IMR-90 (cell line): ENCODE results near the gene UNC93A. TPM values are rescaled to one million over a fixed set of nuclear protein-coding genes. Genes with fewer than 3 reads are reported as not detected.

Source experiments
- ATAC-seq: fragments of 200-7000 bp; cut with Tn5 transposase; 2 replicates; pipeline ENCODE4 v1.9.1; 2020; ENCODE audit warnings: low read depth, mild to moderate bottlenecking, moderate library complexity
- BruUV-seq: library from RNA; stranded (reverse); fragments of 400-500 nt; replicated peaks from 2 replicates; lab custom pipeline; 2021; lab: Mats Ljungman, UMichigan
- CTCF ChIA-PET: fragments of 300-600 bp; formaldehyde crosslinking; extraction: SDS; loops from one replicate; lab custom pipeline; 2021; ENCODE audit warnings: antibody characterized with exemption; lab: Yijun Ruan, JAX
- POLR2A ChIA-PET: fragments of 300-600 bp; sonication (Branson Sonifier 250); formaldehyde crosslinking; loops from one replicate; lab custom pipeline; 2022; ENCODE audit warnings: antibody characterized with exemption; ENCODE audit not compliant: unreplicated experiment; lab: Charles Lee
- DNase-seq: peaks from one replicate; pipeline ENCODE4 v3.0.0; 2013
- H2AFZ ChIP-seq: replicated peaks from 2 replicates; pipeline ENCODE3; 2013; ENCODE audit warnings: low read length, mild to moderate bottlenecking; ENCODE audit not compliant: poor library complexity
- H2AK5ac ChIP-seq: 2 replicates; pipeline ENCODE4 v1.6.1; 2013; ENCODE audit warnings: low read depth, low read length, inconsistent platforms
- H2AK9ac ChIP-seq: replicated peaks from 2 replicates; pipeline ENCODE3; 2013; ENCODE audit warnings: mild to moderate bottlenecking, low read depth, low read length, moderate library complexity; ENCODE audit not compliant: poor library complexity
- H2BK120ac ChIP-seq: 2 replicates; pipeline ENCODE4 v1.6.1; 2013; ENCODE audit warnings: low read depth, low read length, inconsistent platforms
- H2BK15ac ChIP-seq: 3 replicates; pipeline ENCODE4 v1.6.1; 2013; ENCODE audit warnings: low read depth, low read length, inconsistent platforms
- H2BK20ac ChIP-seq: 2 replicates; pipeline ENCODE4 v1.6.1; 2013; ENCODE audit warnings: low read depth, mild to moderate bottlenecking, inconsistent platforms, low read length, moderate library complexity
- H2BK5ac ChIP-seq: 2 replicates; pipeline ENCODE4 v1.6.1; 2013; ENCODE audit warnings: mild to moderate bottlenecking, low read depth, low read length, inconsistent platforms; ENCODE audit not compliant: poor library complexity, severe bottlenecking
- H3K14ac ChIP-seq: replicated peaks from 2 replicates; pipeline ENCODE4 v1.6.1; 2013; ENCODE audit warnings: low read depth, low read length, inconsistent platforms
- H3K18ac ChIP-seq: 2 replicates; pipeline ENCODE4 v1.6.1; 2013; ENCODE audit warnings: low read depth, low read length, control low read depth
- H3K23ac ChIP-seq: 2 replicates; pipeline ENCODE4 v1.6.1; 2013; ENCODE audit warnings: low read depth, low read length, inconsistent platforms
- H3K27ac ChIP-seq: 2 replicates; pipeline ENCODE4 v1.5.1; 2013; ENCODE audit warnings: mild to moderate bottlenecking, control low read depth, low read length; ENCODE audit not compliant: insufficient read depth
- H3K27me3 ChIP-seq: 2 replicates; pipeline ENCODE4 v1.6.1; 2013; ENCODE audit warnings: low read length; ENCODE audit not compliant: control insufficient read depth, insufficient read depth
- H3K36me3 ChIP-seq: 2 replicates; pipeline ENCODE4 v1.6.1; 2013; ENCODE audit warnings: low read length, mixed read lengths; ENCODE audit not compliant: control insufficient read depth, insufficient read depth
- H3K4ac ChIP-seq: 2 replicates; pipeline ENCODE4 v1.6.1; 2013; ENCODE audit warnings: low read depth, low read length, inconsistent platforms
- H3K4me1 ChIP-seq: 2 replicates; pipeline ENCODE4 v1.6.1; 2013; ENCODE audit warnings: low read length, mixed read lengths; ENCODE audit not compliant: control insufficient read depth, insufficient read depth
- H3K4me2 ChIP-seq: 2 replicates; pipeline ENCODE4 v1.6.1; 2013; ENCODE audit warnings: low read depth, mild to moderate bottlenecking, control low read depth, low read length, moderate library complexity
- H3K4me3 ChIP-seq: 2 replicates; pipeline ENCODE4 v1.5.1; 2013; ENCODE audit warnings: low read depth, mild to moderate bottlenecking, control low read depth, low read length, moderate library complexity; ENCODE audit not compliant: insufficient read depth
- H3K56ac ChIP-seq: 2 replicates; pipeline ENCODE4 v1.6.1; 2013; ENCODE audit warnings: low read length, inconsistent platforms; ENCODE audit not compliant: insufficient read depth; ENCODE audit errors: extremely low read depth
- H3K79me1 ChIP-seq, 2 experiments: 2 replicates each; pipeline ENCODE4 v1.6.1; 2013; ENCODE audit warnings: low read length in 2 of 2, inconsistent platforms in 1 of 2, low read depth in 1 of 2
- H3K9ac ChIP-seq: 2 replicates; pipeline ENCODE4 v1.6.1; 2013; ENCODE audit warnings: low read depth, low read length, control low read depth
- H3K9me1 ChIP-seq: 2 replicates; pipeline ENCODE4 v1.6.1; 2013; ENCODE audit warnings: low read length, inconsistent platforms; ENCODE audit not compliant: insufficient read depth
- H3K9me3 ChIP-seq: 2 replicates; pipeline ENCODE4 v1.6.1; 2013; ENCODE audit warnings: low read length; ENCODE audit not compliant: control insufficient read depth, insufficient read depth
- H4K20me1 ChIP-seq: 2 replicates; pipeline ENCODE4 v1.6.1; 2013; ENCODE audit warnings: low read length, inconsistent platforms; ENCODE audit not compliant: insufficient read depth
- H4K5ac ChIP-seq: 2 replicates; pipeline ENCODE4 v1.6.1; 2013; ENCODE audit warnings: mild to moderate bottlenecking, low read depth, low read length, control low read depth
- H4K8ac ChIP-seq, 2 experiments: 2 replicates each; pipeline ENCODE4 v1.6.1; 2013; ENCODE audit warnings: low read depth in 2 of 2, low read length in 2 of 2, control low read depth in 1 of 2, inconsistent platforms in 1 of 2
- H4K91ac ChIP-seq: 2 replicates; pipeline ENCODE4 v1.6.1; 2013; ENCODE audit warnings: low read depth, low read length, inconsistent platforms; ENCODE audit not compliant: insufficient read depth
- BHLHE40 ChIP-seq: fragments of 150-350 bp; IDR thresholded peaks from 2 replicates; pipeline ENCODE4 v1.6.1; 2016; ENCODE audit warnings: mild to moderate bottlenecking, low read depth, low read length
- CEBPB ChIP-seq: IDR thresholded peaks from 2 replicates; pipeline ENCODE4 v1.6.1; 2012; ENCODE audit warnings: low read depth, low read length, improper control_type of control experiment
- CHD1 ChIP-seq: IDR thresholded peaks from 2 replicates; pipeline ENCODE4 v1.6.1; 2012; ENCODE audit warnings: low read depth, low read length, improper control_type of control experiment
- ELK1 ChIP-seq: fragments of 150-350 bp; IDR thresholded peaks from 2 replicates; pipeline ENCODE4 v1.6.1; 2016; ENCODE audit warnings: low read depth, mild to moderate bottlenecking, low read length, moderate library complexity, borderline replicate concordance
- FOS ChIP-seq: fragments of 150-350 bp; IDR thresholded peaks from 2 replicates; pipeline ENCODE4 v1.6.1; 2016; ENCODE audit warnings: low read depth, low read length
- MAFK ChIP-seq: IDR thresholded peaks from 2 replicates; pipeline ENCODE4 v1.6.1; 2012; ENCODE audit warnings: low read depth, low read length, improper control_type of control experiment
- MAZ ChIP-seq: IDR thresholded peaks from 2 replicates; pipeline ENCODE4 v1.6.1; 2012; ENCODE audit warnings: low read depth, mild to moderate bottlenecking, low read length, improper control_type of control experiment, moderate library complexity, borderline replicate concordance
- MXI1 ChIP-seq: IDR thresholded peaks from 2 replicates; pipeline ENCODE4 v1.6.1; 2012; ENCODE audit warnings: low read depth, mild to moderate bottlenecking, low read length, moderate library complexity, borderline replicate concordance
- NFE2L2 ChIP-seq: fragments of 150-350 bp; IDR thresholded peaks from 2 replicates; pipeline ENCODE4 v1.6.1; 2016; ENCODE audit warnings: low read depth, mild to moderate bottlenecking, low read length
- POLR2A ChIP-seq: IDR thresholded peaks from 2 replicates; pipeline ENCODE4 v1.6.1; 2012; ENCODE audit warnings: mild to moderate bottlenecking, low read depth, low read length
- RAD21 ChIP-seq: IDR thresholded peaks from 2 replicates; pipeline ENCODE4 v1.6.1; 2012; ENCODE audit warnings: low read length, improper control_type of control experiment
- RCOR1 ChIP-seq: IDR thresholded peaks from 2 replicates; pipeline ENCODE4 v1.6.1; 2012; ENCODE audit warnings: mild to moderate bottlenecking, low read length, improper control_type of control experiment; ENCODE audit not compliant: insufficient replicate concordance
- RFX5 ChIP-seq: IDR thresholded peaks from 2 replicates; pipeline ENCODE4 v1.8.0; 2012; ENCODE audit warnings: low read depth, mild to moderate bottlenecking, low read length, moderate library complexity
- SMC3 ChIP-seq: fragments of 150-350 bp; IDR thresholded peaks from 2 replicates; pipeline ENCODE4 v1.6.1; 2016; ENCODE audit warnings: low read depth, mild to moderate bottlenecking, antibody characterized with exemption, low read length, moderate library complexity
- WGBS, 2 experiments: methylation state at CpG; one replicate each; pipeline versions ENCODE4 v1.1.5 to v1.1.7; 2013; ENCODE audit warnings: missing lambda C conversion rate in 2 of 2; ENCODE audit not compliant: insufficient read length in 1 of 2; ENCODE audit errors: extremely low coverage in 2 of 2; 5-methylcytosine and 5-hydroxymethylcytosine counted together
- dilution Hi-C: fragments of 300-500 bp; cut with HindIII; formaldehyde crosslinking; loops from one replicate; pipeline ENCODE4 v1.14.3; 2018; ENCODE audit warnings: low sequenced_read_pairs; ENCODE audit not compliant: unreplicated experiment
- in situ Hi-C: fragments of 300-500 bp; cut with MboI; formaldehyde crosslinking; loops from 3 replicates; pipeline ENCODE4 v1.14.3; 2019; ENCODE audit warnings: low sequenced_read_pairs, inconsistent platforms, mixed read lengths
- intact Hi-C: fragments of 100-400 bp; cut with micrococcal nuclease; formaldehyde crosslinking; loops from 2 replicates; pipeline ENCODE4 v1.10.0; 2022
- polyA plus RNA-seq, 3 experiments: library from polyadenylated mRNA; depleted of rRNA; stranded (reverse); fragments of >200 nt; gene quantifications; 2 replicates each; pipeline ENCODE4 v1.2.3, GENCODE V29; 2012; ENCODE audit warnings: low replicate concordance in 1 of 3
- total RNA-seq: library from RNA; depleted of rRNA; stranded (reverse); fragments of >200 nt; gene quantifications from 2 replicates; pipeline ENCODE4 v1.2.3, GENCODE V29; 2012
- TF ChIP-seq, protein P1 (sequence below): conservative IDR thresholded peaks from 2 replicates; pipeline ENCODE4 v1.5.1; 2012; ENCODE audit warnings: mild to moderate bottlenecking, low read depth, low read length, improper control_type of control experiment
- TF ChIP-seq, protein P2 (sequence below): fragments of 150-350 bp; IDR thresholded peaks from 2 replicates; pipeline ENCODE4 v1.6.1; 2017; ENCODE audit warnings: mild to moderate bottlenecking, antibody characterized with exemption, low read length, low read depth

The UNC93A gene
- total and polyA plus RNA-seq, 2 of the 4 experiments (the other 2 are of a cell fraction), result not detected

GRCh38 chr6:167274270-167274669, 16.8 kb upstream of the UNC93A start:
- H2BK15ac ChIP-seq, result no peak overlapping the region
- no peak overlapping the region for H4K5ac ChIP-seq
- no TSS peak for BruUV-seq
- DNase-seq (no peak), ATAC-seq (no peak)
- WGBS, 2 experiments, result no CpG with 5 or more reads among the region's 6 CpGs
- H2BK20ac ChIP-seq, result no peak overlapping the region
- H3K18ac ChIP-seq, result no peak overlapping the region
- H3K27me3 ChIP-seq, result no peaks in the 10 kb centered on the region
- H2AK5ac ChIP-seq, result no peak overlapping the region
- no peak overlapping the region for H2AFZ ChIP-seq
- H3K9me1 ChIP-seq, result no peaks in the 10 kb centered on the region
- POLR2A ChIA-PET, result no interaction called here
- H3K14ac ChIP-seq, result no peak overlapping the region
- H3K27ac ChIP-seq, result no peak overlapping the region
- TF ChIP-seq CHD1 (no peak), BHLHE40 (no peak), CEBPB (no peak), ELK1 (no peak), RCOR1 (no peak), MAZ (no peak), RAD21 (no peak), FOS (no peak), MXI1 (no peak), NFE2L2 (no peak), POLR2A (no peak), RFX5 (no peak), SMC3 (no peak), MAFK (no peak)
- TF ChIP-seq, protein P1, sequence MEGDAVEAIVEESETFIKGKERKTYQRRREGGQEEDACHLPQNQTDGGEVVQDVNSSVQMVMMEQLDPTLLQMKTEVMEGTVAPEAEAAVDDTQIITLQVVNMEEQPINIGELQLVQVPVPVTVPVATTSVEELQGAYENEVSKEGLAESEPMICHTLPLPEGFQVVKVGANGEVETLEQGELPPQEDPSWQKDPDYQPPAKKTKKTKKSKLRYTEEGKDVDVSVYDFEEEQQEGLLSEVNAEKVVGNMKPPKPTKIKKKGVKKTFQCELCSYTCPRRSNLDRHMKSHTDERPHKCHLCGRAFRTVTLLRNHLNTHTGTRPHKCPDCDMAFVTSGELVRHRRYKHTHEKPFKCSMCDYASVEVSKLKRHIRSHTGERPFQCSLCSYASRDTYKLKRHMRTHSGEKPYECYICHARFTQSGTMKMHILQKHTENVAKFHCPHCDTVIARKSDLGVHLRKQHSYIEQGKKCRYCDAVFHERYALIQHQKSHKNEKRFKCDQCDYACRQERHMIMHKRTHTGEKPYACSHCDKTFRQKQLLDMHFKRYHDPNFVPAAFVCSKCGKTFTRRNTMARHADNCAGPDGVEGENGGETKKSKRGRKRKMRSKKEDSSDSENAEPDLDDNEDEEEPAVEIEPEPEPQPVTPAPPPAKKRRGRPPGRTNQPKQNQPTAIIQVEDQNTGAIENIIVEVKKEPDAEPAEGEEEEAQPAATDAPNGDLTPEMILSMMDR, result no peak
- TF ChIP-seq, protein P2, sequence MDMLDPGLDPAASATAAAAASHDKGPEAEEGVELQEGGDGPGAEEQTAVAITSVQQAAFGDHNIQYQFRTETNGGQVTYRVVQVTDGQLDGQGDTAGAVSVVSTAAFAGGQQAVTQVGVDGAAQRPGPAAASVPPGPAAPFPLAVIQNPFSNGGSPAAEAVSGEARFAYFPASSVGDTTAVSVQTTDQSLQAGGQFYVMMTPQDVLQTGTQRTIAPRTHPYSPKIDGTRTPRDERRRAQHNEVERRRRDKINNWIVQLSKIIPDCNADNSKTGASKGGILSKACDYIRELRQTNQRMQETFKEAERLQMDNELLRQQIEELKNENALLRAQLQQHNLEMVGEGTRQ, result no peak
- H3K4me1 ChIP-seq, result no peaks in the 10 kb centered on the region
- H3K36me3 ChIP-seq, result no peaks in the 10 kb centered on the region
- intact Hi-C loops, result no loop called here
- CTCF ChIA-PET, result no interaction called here
- no peak overlapping the region for H2BK120ac ChIP-seq
- H3K4ac ChIP-seq, result no peak overlapping the region
- peaks cover 48% of the 10 kb centered on the region for H3K9me3 ChIP-seq
- no peak overlapping the region for H4K91ac ChIP-seq
- no peaks in the 10 kb centered on the region for H3K79me1 ChIP-seq
- H4K8ac ChIP-seq, result no peak overlapping the region
- H2AK9ac ChIP-seq, result no peak overlapping the region
- H2BK5ac ChIP-seq, result no peak overlapping the region
- H3K9ac ChIP-seq, result no peak overlapping the region
- no peak overlapping the region for H3K56ac ChIP-seq
- no peak overlapping the region for H3K4me2 ChIP-seq
- H4K20me1 ChIP-seq, result no peaks in the 10 kb centered on the region
- H3K4me3 ChIP-seq, result no peak overlapping the region
- dilution Hi-C loops, result no loop called here
- in situ Hi-C loops, result no loop called here
- no peak overlapping the region for H3K23ac ChIP-seq
